ENCODE data around the gene DBN1.

Gene DBN1

DNA sequence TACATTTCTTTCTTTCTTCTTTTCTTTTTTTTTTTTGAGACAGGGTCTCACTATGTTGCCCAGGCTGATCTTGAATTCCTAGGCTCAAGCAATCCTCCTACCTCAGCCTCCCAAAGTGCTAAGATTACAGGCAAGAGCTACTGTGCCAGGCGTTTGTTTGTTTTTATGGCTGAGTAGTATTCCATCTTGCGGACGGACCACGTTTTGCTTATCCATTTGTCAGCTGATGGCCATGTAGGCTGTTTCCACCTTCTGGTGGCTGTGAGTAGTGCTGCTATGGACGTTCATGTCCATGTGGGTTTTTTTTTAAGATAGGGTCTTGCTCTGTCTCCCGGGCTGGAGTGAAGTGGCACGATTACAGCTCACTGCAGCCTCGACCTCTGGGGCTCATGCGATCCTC lies 33.7 kb upstream of the DBN1 start:
- no peaks in the 10 kb centered on the region for H3K9me3 ChIP-seq (ENCODE audit: severe bottlenecking)
- TF ChIP-seq, protein P1, sequence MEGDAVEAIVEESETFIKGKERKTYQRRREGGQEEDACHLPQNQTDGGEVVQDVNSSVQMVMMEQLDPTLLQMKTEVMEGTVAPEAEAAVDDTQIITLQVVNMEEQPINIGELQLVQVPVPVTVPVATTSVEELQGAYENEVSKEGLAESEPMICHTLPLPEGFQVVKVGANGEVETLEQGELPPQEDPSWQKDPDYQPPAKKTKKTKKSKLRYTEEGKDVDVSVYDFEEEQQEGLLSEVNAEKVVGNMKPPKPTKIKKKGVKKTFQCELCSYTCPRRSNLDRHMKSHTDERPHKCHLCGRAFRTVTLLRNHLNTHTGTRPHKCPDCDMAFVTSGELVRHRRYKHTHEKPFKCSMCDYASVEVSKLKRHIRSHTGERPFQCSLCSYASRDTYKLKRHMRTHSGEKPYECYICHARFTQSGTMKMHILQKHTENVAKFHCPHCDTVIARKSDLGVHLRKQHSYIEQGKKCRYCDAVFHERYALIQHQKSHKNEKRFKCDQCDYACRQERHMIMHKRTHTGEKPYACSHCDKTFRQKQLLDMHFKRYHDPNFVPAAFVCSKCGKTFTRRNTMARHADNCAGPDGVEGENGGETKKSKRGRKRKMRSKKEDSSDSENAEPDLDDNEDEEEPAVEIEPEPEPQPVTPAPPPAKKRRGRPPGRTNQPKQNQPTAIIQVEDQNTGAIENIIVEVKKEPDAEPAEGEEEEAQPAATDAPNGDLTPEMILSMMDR (IDR thresholded peaks at IDR 0.05; ENCODE audit: poor library complexity, severe bottlenecking), result peak; percentile 30
- DNase-seq (ENCODE audit: low spot score) (no peak), ATAC-seq (ENCODE audit: low read depth) (no peak; the same call in 2 of the 3 replicates)
- no peaks in the 10 kb centered on the region for H3K4me1 ChIP-seq (ENCODE audit: insufficient read depth, poor library complexity, severe bottlenecking)
- no peak overlapping the region for H3K4me3 ChIP-seq (ENCODE audit: severe bottlenecking)
- H3K27ac ChIP-seq (ENCODE audit: poor library complexity, severe bottlenecking), result no peak overlapping the region
- H3K27me3 ChIP-seq (ENCODE audit: insufficient read depth, poor library complexity, severe bottlenecking), result no peaks in the 10 kb centered on the region
- H3K36me3 ChIP-seq (ENCODE audit: low read depth), result peaks cover 22% of the 10 kb centered on the region

DNA sequence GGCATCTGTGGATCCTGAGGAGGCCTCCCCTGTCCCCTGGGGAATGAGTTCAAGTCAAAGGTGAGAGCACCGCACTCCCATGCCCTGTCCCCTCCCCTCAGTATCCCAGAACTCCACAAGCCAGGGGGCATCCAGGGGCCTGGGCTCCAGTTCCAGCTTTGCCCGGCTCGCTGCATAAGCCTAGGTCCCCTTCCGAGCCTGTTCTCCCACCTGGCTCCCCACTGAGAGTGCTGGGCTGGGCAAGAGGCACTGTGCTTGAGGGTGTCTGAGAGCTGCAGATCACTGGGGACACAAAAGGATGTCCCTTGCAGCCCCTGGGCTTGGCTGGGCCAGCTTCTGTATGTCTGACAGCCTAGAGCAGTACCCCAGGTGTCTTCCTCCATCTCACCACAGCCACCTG lies 31.6 kb upstream of the DBN1 start:
- H3K4me3 ChIP-seq (ENCODE audit: severe bottlenecking), result no peak overlapping the region
- H3K27ac ChIP-seq (ENCODE audit: poor library complexity, severe bottlenecking), result no peak overlapping the region
- no peaks in the 10 kb centered on the region for H3K9me3 ChIP-seq (ENCODE audit: severe bottlenecking)
- H3K36me3 ChIP-seq (ENCODE audit: low read depth), result peaks cover 1% of the 10 kb centered on the region
- TF ChIP-seq, protein P1 (IDR thresholded peaks at IDR 0.05; ENCODE audit: poor library complexity, severe bottlenecking), result no peak
- H3K4me1 ChIP-seq (ENCODE audit: insufficient read depth, poor library complexity, severe bottlenecking), result no peaks in the 10 kb centered on the region
- H3K27me3 ChIP-seq (ENCODE audit: insufficient read depth, poor library complexity, severe bottlenecking), result no peaks in the 10 kb centered on the region
- ATAC-seq (ENCODE audit: low read depth) (no peak), DNase-seq (ENCODE audit: low spot score) (no peak)

DNA sequence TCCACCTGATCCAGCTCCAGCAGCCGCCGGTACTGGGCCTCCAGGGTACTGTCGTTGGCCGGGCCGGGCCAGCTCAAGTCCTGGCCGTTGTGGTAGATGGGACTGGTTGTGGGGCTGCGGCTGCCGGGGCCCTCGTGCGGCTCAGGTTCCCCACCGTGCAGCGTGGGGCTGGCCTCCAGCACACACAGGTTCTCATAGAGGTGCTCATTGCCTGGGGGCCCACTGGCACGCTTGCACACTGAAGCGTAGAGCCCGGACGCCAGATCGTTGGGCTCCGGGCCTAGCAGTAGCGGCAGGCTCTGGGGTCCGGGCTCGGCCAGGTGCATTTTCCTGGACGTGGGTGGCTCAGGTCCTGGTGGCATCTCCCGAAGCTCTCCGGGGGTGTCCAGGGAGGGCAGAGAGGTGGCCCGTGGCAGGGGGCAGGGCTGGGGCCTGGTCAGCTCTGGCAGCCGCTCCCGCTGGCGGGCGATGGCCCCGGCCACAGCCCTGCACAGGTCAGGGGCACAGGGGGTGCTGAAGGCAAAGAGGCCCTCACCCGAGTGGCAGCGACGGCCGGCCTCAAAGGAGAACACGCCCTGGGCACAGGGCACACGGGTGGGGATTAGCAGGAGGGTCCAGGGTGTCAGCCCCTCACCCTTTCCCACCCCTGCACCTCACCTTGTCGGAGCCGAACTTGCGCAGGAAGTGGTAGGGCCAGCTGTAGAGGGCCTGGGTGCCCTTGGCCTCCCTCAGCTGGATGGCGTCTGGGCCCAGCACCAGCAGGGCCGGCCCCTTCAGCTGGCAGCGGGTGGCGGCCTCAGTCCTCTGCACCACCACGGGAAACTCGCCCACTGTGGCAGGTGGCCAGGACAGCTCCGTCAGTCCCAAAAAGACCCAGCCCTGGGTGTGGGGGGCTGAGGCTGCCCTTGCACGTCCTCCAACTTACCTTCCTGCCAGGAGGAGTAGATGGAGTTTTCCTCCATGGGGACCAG lies 30.9 kb upstream of the DBN1 start:
- Histone ChIP-seq H3K36me3 (ENCODE audit: low read depth) (no peaks in the 10 kb centered on the region), H3K27me3 (ENCODE audit: insufficient read depth, poor library complexity, severe bottlenecking) (no peaks in the 10 kb centered on the region), H3K27ac (ENCODE audit: poor library complexity, severe bottlenecking) (no peak overlapping the region), H3K4me1 (ENCODE audit: insufficient read depth, poor library complexity, severe bottlenecking) (no peaks in the 10 kb centered on the region), H3K4me3 (ENCODE audit: severe bottlenecking) (no peak overlapping the region), H3K9me3 (ENCODE audit: severe bottlenecking) (no peaks in the 10 kb centered on the region)
- TF ChIP-seq, protein P1 (IDR thresholded peaks at IDR 0.05; ENCODE audit: poor library complexity, severe bottlenecking), result no peak
- DNase-seq (ENCODE audit: low spot score), result no peak
- ATAC-seq (ENCODE audit: low read depth), result no peak

DNA sequence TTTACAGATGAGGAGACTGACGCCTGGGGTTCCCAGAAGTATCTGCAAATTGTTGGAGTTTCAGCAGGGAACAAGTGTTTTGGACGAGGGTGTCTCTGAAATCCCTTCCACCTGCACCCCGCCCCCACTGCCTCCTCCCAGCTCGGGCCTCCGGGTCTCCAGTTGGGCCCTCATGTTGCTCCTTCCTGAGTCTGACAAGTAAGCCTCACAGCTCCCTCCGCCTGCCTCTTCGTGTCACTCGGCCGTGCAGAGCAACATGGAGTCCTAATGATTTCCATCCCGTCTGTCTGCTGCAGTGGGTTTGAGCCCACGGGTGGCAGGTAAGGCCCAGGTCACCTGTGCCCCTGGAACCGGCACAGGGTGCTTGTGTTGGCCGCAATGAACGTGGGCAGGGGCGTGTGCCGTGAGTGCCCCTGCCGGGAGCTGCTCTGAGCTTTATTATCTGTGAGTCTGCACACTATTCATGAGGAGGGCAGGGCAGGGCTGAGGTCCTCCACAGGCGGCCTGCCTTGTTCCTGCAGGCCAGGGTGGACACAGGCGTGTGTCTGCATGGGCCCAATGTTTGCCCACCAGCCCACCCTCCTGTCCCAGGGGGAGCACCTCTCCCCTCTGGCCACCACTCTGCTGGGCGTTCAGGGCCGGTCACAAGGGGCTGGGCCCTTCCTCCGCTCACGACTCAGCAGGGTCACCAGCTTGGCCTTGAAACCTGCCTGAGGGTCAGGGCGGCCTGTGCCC lies 30.1 kb upstream of the DBN1 start:
- no peaks in the 10 kb centered on the region for H3K36me3 ChIP-seq (ENCODE audit: low read depth)
- no peak for DNase-seq (ENCODE audit: low spot score)
- no peak overlapping the region for H3K4me3 ChIP-seq (ENCODE audit: severe bottlenecking)
- ATAC-seq (ENCODE audit: low read depth), result no peak
- no peak overlapping the region for H3K27ac ChIP-seq (ENCODE audit: poor library complexity, severe bottlenecking)
- no peaks in the 10 kb centered on the region for H3K9me3 ChIP-seq (ENCODE audit: severe bottlenecking)
- H3K4me1 ChIP-seq (ENCODE audit: insufficient read depth, poor library complexity, severe bottlenecking), result no peaks in the 10 kb centered on the region
- TF ChIP-seq, protein P1 (IDR thresholded peaks at IDR 0.05; ENCODE audit: poor library complexity, severe bottlenecking), result no peak
- no peaks in the 10 kb centered on the region for H3K27me3 ChIP-seq (ENCODE audit: insufficient read depth, poor library complexity, severe bottlenecking)

Measured in RWPE2 (cell line).